Neural cell (in vitro differentiated cells): ENCODE measurements around the gene TMEM17. TPM values are rescaled to one million over a fixed set of nuclear protein-coding genes. Genes with fewer than 3 reads are reported as not detected.

Source experiments
- H2AFZ ChIP-seq: fragments of 200-600, 300-800 bp; sonication (generic), shearing (Covaris generic); 2 replicates; pipeline ENCODE4 v1.6.0; 2014; ENCODE audit warnings: low read depth, mild to moderate bottlenecking, antibody characterized with exemption, low read length, moderate library complexity
- H3F3A ChIP-seq: fragments of 200-600 bp; shearing (Covaris generic); 2 replicates; pipeline ENCODE4 v1.6.1; 2016; ENCODE audit warnings: mild to moderate bottlenecking, moderate library complexity, mixed read lengths, antibody characterized with exemption, low read length; ENCODE audit not compliant: insufficient read depth, poor library complexity, severe bottlenecking
- H3K27ac ChIP-seq: fragments of 200-600, 300-800 bp; sonication (generic), shearing (Covaris generic); 2 replicates; pipeline ENCODE4 v1.5.1; 2014; ENCODE audit warnings: mild to moderate bottlenecking, low read length, moderate library complexity
- H3K27me3 ChIP-seq: fragments of 300-800, 200-600 bp; sonication (generic), shearing (Covaris generic); 2 replicates; pipeline ENCODE4 v1.6.0; 2014; ENCODE audit warnings: mild to moderate bottlenecking, low read depth, low read length, moderate library complexity; ENCODE audit not compliant: insufficient read depth
- H3K36me3 ChIP-seq: fragments of 300-800, 200-600 bp; sonication (generic), shearing (Covaris generic); 2 replicates; pipeline ENCODE4 v1.5.1; 2014; ENCODE audit warnings: mild to moderate bottlenecking, antibody characterized with exemption, low read length, moderate library complexity; ENCODE audit not compliant: insufficient read depth
- H3K4me2 ChIP-seq: fragments of 300-800, 200-600 bp; sonication (generic), shearing (Covaris generic); 2 replicates; pipeline ENCODE4 v1.6.0; 2014; ENCODE audit warnings: mild to moderate bottlenecking, low read length
- H3K4me3 ChIP-seq: fragments of 300-800, 200-600 bp; sonication (generic), shearing (Covaris generic); 2 replicates; pipeline ENCODE4 v1.5.1; 2014; ENCODE audit warnings: mild to moderate bottlenecking, low read length, moderate library complexity
- H3K79me2 ChIP-seq: fragments of 200-600 bp; shearing (Covaris generic); replicated peaks from 2 replicates; pipeline ENCODE4 v1.6.0; 2014; ENCODE audit warnings: mild to moderate bottlenecking, low read length, moderate library complexity; ENCODE audit not compliant: insufficient read depth
- H3K9ac ChIP-seq: fragments of 300-800, 200-600 bp; sonication (generic), shearing (Covaris generic); 2 replicates; pipeline ENCODE4 v1.6.1; 2016; ENCODE audit warnings: mild to moderate bottlenecking, low read length, mixed read lengths
- H3K9me2 ChIP-seq: fragments of 200-600 bp; shearing (Covaris generic); 2 replicates; pipeline ENCODE4 v1.6.1; 2016; ENCODE audit warnings: mild to moderate bottlenecking, low read length, mixed read lengths; ENCODE audit not compliant: insufficient read depth
- H3K9me3 ChIP-seq: fragments of 200-600, 300-800 bp; sonication (generic), shearing (Covaris generic); 2 replicates; pipeline ENCODE4 v1.6.1; 2016; ENCODE audit warnings: mild to moderate bottlenecking, mixed run types, low read length, moderate library complexity, mixed read lengths
- H4K20me1 ChIP-seq: fragments of 200-600 bp; shearing (Covaris generic); 2 replicates; pipeline ENCODE4 v1.6.1; 2016; ENCODE audit warnings: mild to moderate bottlenecking, mixed run types; ENCODE audit not compliant: insufficient read depth
- EP300 ChIP-seq: fragments of 450-650 bp; conservative IDR thresholded peaks from 2 replicates; pipeline ENCODE4 v1.6.1; 2014; ENCODE audit warnings: antibody characterized with exemption, mild to moderate bottlenecking, moderate library complexity; ENCODE audit not compliant: poor library complexity, severe bottlenecking
- EZH2 ChIP-seq: fragments of 200-600, 300-800 bp; shearing (Covaris generic), sonication (generic); IDR thresholded peaks from 2 replicates; pipeline ENCODE4 v1.6.1; 2014; ENCODE audit warnings: antibody characterized with exemption, low read length, borderline replicate concordance, mild to moderate bottlenecking; ENCODE audit not compliant: insufficient read depth, poor library complexity, severe bottlenecking
- MXI1 ChIP-seq: fragments of 450-650 bp; conservative IDR thresholded peaks from 2 replicates; pipeline ENCODE4 v1.6.1; 2014; ENCODE audit warnings: antibody characterized with exemption, mild to moderate bottlenecking; ENCODE audit not compliant: poor library complexity, severe bottlenecking
- POLR2AphosphoS5 ChIP-seq: IDR thresholded peaks from 2 replicates; pipeline ENCODE4 v1.6.1; 2012
- RAD21 ChIP-seq: fragments of 450-650 bp; conservative IDR thresholded peaks from 2 replicates; pipeline ENCODE4 v1.6.1; 2014; ENCODE audit warnings: antibody characterized with exemption, mild to moderate bottlenecking, moderate library complexity
- SMC3 ChIP-seq: fragments of 450-650 bp; conservative IDR thresholded peaks from 2 replicates; pipeline ENCODE4 v1.6.1; 2014; ENCODE audit warnings: antibody characterized with exemption, mild to moderate bottlenecking, moderate library complexity; ENCODE audit not compliant: poor library complexity
- TAF1 ChIP-seq: IDR thresholded peaks from 2 replicates; pipeline ENCODE4 v1.6.1; 2012; ENCODE audit warnings: low read depth
- polyA plus RNA-seq: library from polyadenylated mRNA; depleted of rRNA; stranded (reverse); fragments of >200 nt; gene quantifications from 2 replicates; pipeline ENCODE4 v1.2.3, GENCODE V29; 2014
- TF ChIP-seq, protein P1 (sequence below): fragments of 450-650 bp; IDR thresholded peaks from 2 replicates; pipeline ENCODE4 v1.5.1; 2014; ENCODE audit warnings: antibody characterized with exemption, mild to moderate bottlenecking, moderate library complexity; ENCODE audit not compliant: poor library complexity, severe bottlenecking
- TF ChIP-seq, protein P2 (sequence below): IDR thresholded peaks from 2 replicates; pipeline ENCODE4 v1.6.1; 2012; ENCODE audit warnings: borderline replicate concordance

The TMEM17 gene
- polyA plus RNA-seq, 1 donor from 2014 or later: 8.6 TPM

DNA sequence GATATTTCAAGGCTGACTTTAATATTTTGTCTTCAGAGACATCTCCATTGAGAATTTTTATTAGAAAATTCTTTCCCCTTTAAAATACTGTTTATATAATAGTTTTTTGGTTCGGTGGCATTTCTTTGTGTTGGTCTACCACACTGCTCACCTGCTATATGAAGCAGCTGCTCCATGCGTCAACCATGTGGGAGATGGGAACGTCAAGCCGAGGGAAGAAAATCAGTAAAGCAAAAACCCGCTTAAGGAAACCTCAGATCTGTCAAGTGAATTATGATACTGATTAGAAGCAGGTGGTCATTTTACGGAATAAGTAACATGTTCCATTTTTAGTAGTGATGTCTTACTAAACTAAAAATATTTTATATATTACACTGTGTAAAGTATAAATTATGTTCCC is 5.6 kb upstream of the TMEM17 start:
- Histone ChIP-seq H3K27ac (no peak overlapping the region), H3K4me2 (no peak overlapping the region), H3K27me3 (no peaks in the 10 kb centered on the region), H3K9ac (no peak overlapping the region), H3K9me2 (no peaks in the 10 kb centered on the region), H3K36me3 (no peaks in the 10 kb centered on the region), H3K79me2 (no peaks in the 10 kb centered on the region), H4K20me1 (no peaks in the 10 kb centered on the region), H2AFZ (no peak overlapping the region), H3K4me3 (no peak overlapping the region), H3K9me3 (no peaks in the 10 kb centered on the region), H3F3A (no peaks in the 10 kb centered on the region)
- TF ChIP-seq POLR2AphosphoS5 (no peak), EP300 (no peak), RAD21 (no peak), MXI1 (no peak), TAF1 (no peak), EZH2 (no peak), SMC3 (no peak)
- TF ChIP-seq, protein P1, sequence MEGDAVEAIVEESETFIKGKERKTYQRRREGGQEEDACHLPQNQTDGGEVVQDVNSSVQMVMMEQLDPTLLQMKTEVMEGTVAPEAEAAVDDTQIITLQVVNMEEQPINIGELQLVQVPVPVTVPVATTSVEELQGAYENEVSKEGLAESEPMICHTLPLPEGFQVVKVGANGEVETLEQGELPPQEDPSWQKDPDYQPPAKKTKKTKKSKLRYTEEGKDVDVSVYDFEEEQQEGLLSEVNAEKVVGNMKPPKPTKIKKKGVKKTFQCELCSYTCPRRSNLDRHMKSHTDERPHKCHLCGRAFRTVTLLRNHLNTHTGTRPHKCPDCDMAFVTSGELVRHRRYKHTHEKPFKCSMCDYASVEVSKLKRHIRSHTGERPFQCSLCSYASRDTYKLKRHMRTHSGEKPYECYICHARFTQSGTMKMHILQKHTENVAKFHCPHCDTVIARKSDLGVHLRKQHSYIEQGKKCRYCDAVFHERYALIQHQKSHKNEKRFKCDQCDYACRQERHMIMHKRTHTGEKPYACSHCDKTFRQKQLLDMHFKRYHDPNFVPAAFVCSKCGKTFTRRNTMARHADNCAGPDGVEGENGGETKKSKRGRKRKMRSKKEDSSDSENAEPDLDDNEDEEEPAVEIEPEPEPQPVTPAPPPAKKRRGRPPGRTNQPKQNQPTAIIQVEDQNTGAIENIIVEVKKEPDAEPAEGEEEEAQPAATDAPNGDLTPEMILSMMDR: no peak
- TF ChIP-seq, protein P2, sequence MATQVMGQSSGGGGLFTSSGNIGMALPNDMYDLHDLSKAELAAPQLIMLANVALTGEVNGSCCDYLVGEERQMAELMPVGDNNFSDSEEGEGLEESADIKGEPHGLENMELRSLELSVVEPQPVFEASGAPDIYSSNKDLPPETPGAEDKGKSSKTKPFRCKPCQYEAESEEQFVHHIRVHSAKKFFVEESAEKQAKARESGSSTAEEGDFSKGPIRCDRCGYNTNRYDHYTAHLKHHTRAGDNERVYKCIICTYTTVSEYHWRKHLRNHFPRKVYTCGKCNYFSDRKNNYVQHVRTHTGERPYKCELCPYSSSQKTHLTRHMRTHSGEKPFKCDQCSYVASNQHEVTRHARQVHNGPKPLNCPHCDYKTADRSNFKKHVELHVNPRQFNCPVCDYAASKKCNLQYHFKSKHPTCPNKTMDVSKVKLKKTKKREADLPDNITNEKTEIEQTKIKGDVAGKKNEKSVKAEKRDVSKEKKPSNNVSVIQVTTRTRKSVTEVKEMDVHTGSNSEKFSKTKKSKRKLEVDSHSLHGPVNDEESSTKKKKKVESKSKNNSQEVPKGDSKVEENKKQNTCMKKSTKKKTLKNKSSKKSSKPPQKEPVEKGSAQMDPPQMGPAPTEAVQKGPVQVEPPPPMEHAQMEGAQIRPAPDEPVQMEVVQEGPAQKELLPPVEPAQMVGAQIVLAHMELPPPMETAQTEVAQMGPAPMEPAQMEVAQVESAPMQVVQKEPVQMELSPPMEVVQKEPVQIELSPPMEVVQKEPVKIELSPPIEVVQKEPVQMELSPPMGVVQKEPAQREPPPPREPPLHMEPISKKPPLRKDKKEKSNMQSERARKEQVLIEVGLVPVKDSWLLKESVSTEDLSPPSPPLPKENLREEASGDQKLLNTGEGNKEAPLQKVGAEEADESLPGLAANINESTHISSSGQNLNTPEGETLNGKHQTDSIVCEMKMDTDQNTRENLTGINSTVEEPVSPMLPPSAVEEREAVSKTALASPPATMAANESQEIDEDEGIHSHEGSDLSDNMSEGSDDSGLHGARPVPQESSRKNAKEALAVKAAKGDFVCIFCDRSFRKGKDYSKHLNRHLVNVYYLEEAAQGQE: no peak

DNA sequence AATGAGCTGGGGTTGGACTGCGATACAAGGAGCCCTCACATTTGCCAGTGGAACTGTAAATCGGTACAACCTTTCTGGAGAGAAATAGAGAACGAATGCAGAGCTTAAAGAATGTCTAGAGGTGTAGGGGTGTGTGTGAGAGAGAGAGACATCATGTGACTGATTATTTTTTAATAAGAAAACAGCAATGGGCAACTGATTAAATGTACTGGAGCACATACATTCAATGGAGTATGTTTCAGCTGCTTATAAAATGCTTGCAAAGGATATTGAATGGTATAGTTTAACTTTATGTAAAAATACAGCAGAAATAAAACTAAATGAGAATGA is 391 bp upstream of the TMEM17 start:
- Histone ChIP-seq H3K27me3 (no peaks in the 10 kb centered on the region), H3F3A (no peaks in the 10 kb centered on the region), H3K36me3 (no peaks in the 10 kb centered on the region), H3K9me3 (no peaks in the 10 kb centered on the region), H3K27ac (peak overlapping the region; percentile 63), H3K9ac (peak overlapping the region; percentile 74), H2AFZ (peak overlapping the region; percentile 97), H4K20me1 (no peaks in the 10 kb centered on the region), H3K4me2 (peak overlapping the region; percentile 66), H3K9me2 (no peaks in the 10 kb centered on the region), H3K4me3 (peak overlapping the region; percentile 76), H3K79me2 (no peaks in the 10 kb centered on the region)
- TF ChIP-seq EZH2 (no peak), TAF1 (no peak), EP300 (no peak), POLR2AphosphoS5 (no peak), MXI1 (no peak), RAD21 (peak; percentile 1)
- TF ChIP-seq, protein P1: no peak
- TF ChIP-seq, protein P2: no peak
